Neuronal stem cell (in vitro differentiated cells): Measurements from ENCODE around the gene ACSS1. TPM values are rescaled to one million over a fixed set of nuclear protein-coding genes. Genes with fewer than 3 reads are reported as not detected.

ENCODE experiments used
- DNase-seq: peaks from one replicate; pipeline ENCODE4 v3.0.0-alpha.2; 2013; ENCODE audit warnings: low spot score
- H2AFZ ChIP-seq: one replicate; pipeline ENCODE4 v1.6.1; 2013; ENCODE audit warnings: mild to moderate bottlenecking, low read length, inconsistent platforms
- H2AK5ac ChIP-seq: 2 replicates; pipeline ENCODE4 v1.6.1; 2013; ENCODE audit warnings: low read depth, mild to moderate bottlenecking, inconsistent platforms, low read length, moderate library complexity, mixed read lengths
- H2BK120ac ChIP-seq: 2 replicates; pipeline ENCODE4 v1.6.1; 2013; ENCODE audit warnings: low read depth, mild to moderate bottlenecking, inconsistent platforms, low read length, moderate library complexity, mixed read lengths
- H2BK12ac ChIP-seq: one replicate; pipeline ENCODE4 v1.6.1; 2013; ENCODE audit warnings: low read length, inconsistent platforms
- H2BK15ac ChIP-seq: 2 replicates; pipeline ENCODE4 v1.6.1; 2013; ENCODE audit warnings: mild to moderate bottlenecking, low read length, inconsistent platforms, mixed read lengths
- H2BK5ac ChIP-seq: one replicate; pipeline ENCODE4 v1.6.1; 2013; ENCODE audit warnings: inconsistent platforms, mild to moderate bottlenecking, low read length, moderate library complexity
- H3K14ac ChIP-seq: one replicate; pipeline ENCODE4 v1.6.1; 2013; ENCODE audit warnings: low read length, inconsistent platforms
- H3K18ac ChIP-seq: 2 replicates; pipeline ENCODE4 v1.6.1; 2013; ENCODE audit warnings: low read length, inconsistent platforms
- H3K23ac ChIP-seq: 2 replicates; pipeline ENCODE4 v1.6.1; 2013; ENCODE audit warnings: low read depth, mild to moderate bottlenecking, mixed read lengths, low read length, inconsistent platforms; ENCODE audit not compliant: poor library complexity
- H3K27ac ChIP-seq: replicated peaks from 3 replicates; pipeline ENCODE4 v1.5.1; 2013; ENCODE audit warnings: low read length, inconsistent platforms
- H3K27me3 ChIP-seq, 3 experiments: 2 replicates each; pipeline ENCODE4 v1.6.1; 2013; ENCODE audit warnings: low read length in 3 of 3, mild to moderate bottlenecking in 2 of 3, inconsistent platforms in 1 of 3, low read depth in 1 of 3, mixed read lengths in 1 of 3, moderate library complexity in 1 of 3; ENCODE audit not compliant: control insufficient read depth in 3 of 3, insufficient read depth in 3 of 3
- H3K36me3 ChIP-seq, 2 donors: replicated peaks in 1 of 2; 2 replicates each; pipeline ENCODE4 v1.6.1; 2013; ENCODE audit warnings: low read length in 2 of 2; ENCODE audit not compliant: control insufficient read depth in 2 of 2, insufficient read depth in 2 of 2
- H3K4ac ChIP-seq: 2 replicates; pipeline ENCODE4 v1.6.1; 2013; ENCODE audit warnings: inconsistent platforms, mild to moderate bottlenecking, low read length, moderate library complexity
- H3K4me1 ChIP-seq, 2 donors: 1 replicate in 1 of 2; 2 replicates in 1 of 2; pipeline ENCODE4 v1.6.1; 2013; ENCODE audit warnings: low read length in 2 of 2, low read depth in 1 of 2; ENCODE audit not compliant: control insufficient read depth in 2 of 2, insufficient read depth in 1 of 2
- H3K4me2 ChIP-seq: one replicate; pipeline ENCODE4 v1.6.1; 2013; ENCODE audit warnings: mild to moderate bottlenecking, low read length, inconsistent platforms; ENCODE audit not compliant: insufficient read depth, poor library complexity, severe bottlenecking
- H3K4me3 ChIP-seq, 2 donors: 2 replicates each; pipeline ENCODE4 v1.5.1; 2013; ENCODE audit warnings: low read length in 2 of 2, mild to moderate bottlenecking in 2 of 2, inconsistent platforms in 1 of 2, moderate library complexity in 1 of 2
- H3K79me1 ChIP-seq: one replicate; pipeline ENCODE4 v1.6.1; 2013; ENCODE audit warnings: low read depth, mild to moderate bottlenecking, inconsistent platforms, low read length, moderate library complexity
- H3K9ac ChIP-seq: one replicate; pipeline ENCODE4 v1.6.1; 2013; ENCODE audit warnings: mild to moderate bottlenecking, low read depth, low read length, inconsistent platforms; ENCODE audit not compliant: poor library complexity
- H3K9me3 ChIP-seq, 2 donors: replicated peaks in 1 of 2; 2 replicates each; pipeline versions ENCODE3 to v1.6.1; 2013; ENCODE audit warnings: low read length in 2 of 2, mild to moderate bottlenecking in 2 of 2, inconsistent platforms in 1 of 2, low read depth in 1 of 2, mixed read lengths in 1 of 2, moderate library complexity in 1 of 2; ENCODE audit not compliant: control insufficient read depth in 2 of 2, insufficient read depth in 1 of 2
- H4K8ac ChIP-seq: one replicate; pipeline ENCODE4 v1.6.1; 2013; ENCODE audit warnings: low read depth, mild to moderate bottlenecking, inconsistent platforms, low read length, moderate library complexity
- H4K91ac ChIP-seq: one replicate; pipeline ENCODE4 v1.6.1; 2013; ENCODE audit warnings: low read length, low read depth, mild to moderate bottlenecking, inconsistent platforms; ENCODE audit not compliant: poor library complexity
- WGBS, 2 donors: extraction: QIAGEN DNeasy Blood & Tissue Kit; methylation state at CpG; one replicate each; pipeline ENCODE4 v1.1.7; 2013; ENCODE audit warnings: missing lambda C conversion rate in 2 of 2, mixed read lengths in 1 of 2; ENCODE audit not compliant: insufficient read length in 2 of 2, insufficient replicate concordance in 1 of 2; ENCODE audit errors: extremely low coverage in 2 of 2; 5-methylcytosine and 5-hydroxymethylcytosine counted together
- polyA plus RNA-seq, 2 experiments: library from polyadenylated mRNA; stranded (reverse); fragments of 200-250 nt; gene quantifications; one replicate each; pipeline ENCODE4 v1.2.3, GENCODE V29; 2013

The ACSS1 gene
- polyA plus RNA-seq (2013, experiment 1 of 2) = 0.24 TPM
- 0.26 TPM for polyA plus RNA-seq (2013, experiment 2 of 2)

DNA sequence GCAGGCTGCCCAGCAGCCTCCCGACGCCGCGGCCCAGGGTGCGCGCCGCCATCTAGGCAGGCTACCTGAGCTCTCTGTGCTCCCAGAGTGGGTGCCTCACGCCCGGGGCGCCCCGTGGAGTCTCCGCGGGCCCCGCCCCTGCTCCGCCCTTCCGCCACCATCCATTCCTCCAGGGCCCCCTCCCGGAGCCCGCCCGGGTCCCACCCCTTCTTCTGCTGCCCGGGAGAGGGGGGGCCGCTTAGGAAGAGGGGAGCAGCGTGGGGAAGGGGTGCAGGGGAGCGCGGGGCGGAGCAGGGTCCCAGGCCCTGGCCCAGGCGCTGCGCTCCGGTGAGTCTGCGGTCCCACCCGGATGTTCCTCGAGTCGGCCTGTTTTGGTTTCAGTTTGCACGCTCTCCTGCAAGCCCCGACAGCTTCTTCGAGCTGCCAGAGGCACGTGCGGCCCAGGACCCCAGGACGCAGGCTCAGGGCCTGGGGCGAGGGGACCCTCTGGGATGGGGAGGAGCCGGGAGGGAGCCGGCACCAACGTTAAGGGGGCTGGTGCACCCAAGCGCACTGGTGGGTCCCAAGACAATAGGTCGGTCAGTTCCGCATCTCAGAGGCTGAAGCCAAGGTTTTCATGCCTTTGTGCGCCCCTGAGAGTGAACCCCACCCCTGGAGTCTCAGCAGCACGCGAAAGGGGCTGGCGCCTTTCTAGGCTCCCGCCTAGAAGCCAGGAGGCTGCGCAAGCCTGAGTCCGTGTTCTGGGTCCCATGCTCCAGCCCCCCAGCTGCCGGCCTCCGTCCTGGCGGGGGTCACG is at the start of gene ACSS1:
ACSS1 (minus strand) TSS at position 89 of the 796 bp plus-strand sequence; CDS start at position 52, 37 bp downstream.
- Histone ChIP-seq H3K14ac (no peak within 1 kb of the TSS), H3K18ac (peak within 1 kb of the TSS; percentile 86), H3K79me1 (no peaks in the 10 kb centered on the region), H3K4me1 (peaks cover 4 to 5% of the 10 kb centered on the region in 2 donors), H4K8ac (no peak within 1 kb of the TSS), H3K27ac (no peak within 1 kb of the TSS), H3K23ac (peak within 1 kb of the TSS; percentile 20), H2BK5ac (no peak within 1 kb of the TSS), H3K4me2 (peak within 1 kb of the TSS; percentile 88), H4K91ac (no peak within 1 kb of the TSS), H2AK5ac (peak within 1 kb of the TSS; percentile 60), H3K27me3 (peaks cover 10 to 95% (median 77%) of the 10 kb centered on the region in 3 experiments), H3K4me3 (peak within 1 kb of the TSS; percentile 38 to 75), H3K36me3 (no peaks in the 10 kb centered on the region), H3K9ac (peak within 1 kb of the TSS; percentile 32), H2BK120ac (peak within 1 kb of the TSS; percentile 82), H2AFZ (peak within 1 kb of the TSS; percentile 86), H3K4ac (no peak within 1 kb of the TSS), H3K9me3 (peaks cover 0 to 2% of the 10 kb centered on the region in 2 donors), H2BK15ac (peak within 1 kb of the TSS; percentile 68), H2BK12ac (no peak within 1 kb of the TSS)
- no peak for DNase-seq
- WGBS, 2 donors = no CpG with 5 or more reads among the region's 56 CpGs

DNA sequence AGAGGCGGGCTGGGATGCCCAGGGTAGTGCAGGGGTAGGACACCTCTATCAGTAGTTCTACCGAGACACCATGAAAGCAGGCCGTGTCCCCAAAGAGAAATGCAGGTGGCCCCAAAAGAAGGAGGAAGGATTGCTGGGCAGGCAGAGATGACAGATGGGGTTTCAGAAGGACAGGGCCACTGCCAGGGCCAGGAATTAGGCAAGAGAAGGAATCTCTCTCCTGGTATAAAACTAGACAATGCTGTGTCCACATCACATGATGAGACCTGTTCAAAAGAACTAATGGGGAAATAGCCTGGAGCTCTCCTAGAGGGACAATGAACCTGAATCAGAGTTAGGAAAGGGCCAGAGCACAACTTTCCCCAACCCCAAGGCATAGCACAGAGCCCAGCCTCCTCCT is 45.6 kb upstream of the ACSS1 start:
- Histone ChIP-seq H3K14ac (no peak overlapping the region), H3K4me2 (no peak overlapping the region), H3K36me3 (no peaks in the 10 kb centered on the region), H3K4ac (no peak overlapping the region), H3K4me1 (peaks cover 5 to 7% of the 10 kb centered on the region in 2 donors), H2AK5ac (no peak overlapping the region), H2BK12ac (no peak overlapping the region), H3K4me3 (no peak overlapping the region), H3K23ac (no peak overlapping the region), H3K9ac (no peak overlapping the region), H3K18ac (peak overlapping the region; percentile 5), H4K8ac (no peak overlapping the region), H2BK15ac (no peak overlapping the region), H4K91ac (no peak overlapping the region), H2AFZ (no peak overlapping the region), H3K27me3 (no peaks in the 10 kb centered on the region), H3K27ac (no peak overlapping the region), H2BK5ac (no peak overlapping the region), H3K9me3 (peaks cover 0 to 6% of the 10 kb centered on the region in 2 donors), H2BK120ac (no peak overlapping the region), H3K79me1 (no peaks in the 10 kb centered on the region)
- DNase-seq = no peak
- no CpG with 5 or more reads among the region's 3 CpGs for WGBS, 2 donors

DNA sequence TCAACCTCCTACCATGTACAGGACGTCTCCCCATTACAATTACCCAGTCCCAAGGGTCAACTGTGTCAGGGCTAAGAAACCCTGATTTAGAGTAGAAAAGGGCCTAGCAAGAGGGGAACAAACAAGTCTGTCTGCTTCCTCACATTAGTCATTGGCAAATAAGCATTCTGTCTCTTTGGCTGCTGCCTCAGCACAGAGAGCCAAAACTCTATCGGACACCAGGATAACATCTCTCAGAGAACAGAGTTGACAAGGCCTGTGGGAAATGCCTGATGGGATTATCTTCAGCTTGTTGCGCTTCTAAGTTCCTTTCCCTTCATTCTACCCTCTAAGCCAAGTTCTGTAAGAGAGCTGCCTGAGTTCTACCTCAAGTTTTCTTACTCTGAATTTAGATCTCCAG is 43.0 kb upstream of the ACSS1 start:
- Histone ChIP-seq H3K14ac (no peak overlapping the region), H2AK5ac (no peak overlapping the region), H3K4me1 (peaks cover 5 to 7% of the 10 kb centered on the region in 2 donors), H2AFZ (no peak overlapping the region), H2BK120ac (no peak overlapping the region), H3K36me3 (no peaks in the 10 kb centered on the region), H3K4me3 (no peak overlapping the region), H3K79me1 (no peaks in the 10 kb centered on the region), H2BK12ac (no peak overlapping the region), H3K27me3 (no peaks in the 10 kb centered on the region), H4K91ac (no peak overlapping the region), H2BK5ac (no peak overlapping the region), H4K8ac (no peak overlapping the region), H3K9ac (no peak overlapping the region), H3K9me3 (peaks cover 6 to 8% of the 10 kb centered on the region in 2 donors), H2BK15ac (no peak overlapping the region), H3K23ac (no peak overlapping the region), H3K4ac (no peak overlapping the region), H3K18ac (no peak overlapping the region), H3K27ac (no peak overlapping the region), H3K4me2 (no peak overlapping the region)
- no CpG with 5 or more reads among the region's 3 CpGs for WGBS, 2 donors
- no peak for DNase-seq

- Histone ChIP-seq H3K4me3 (no peak overlapping the region), H2BK15ac (no peak overlapping the region), H3K9me3 (peaks cover 6 to 8% of the 10 kb centered on the region in 2 donors), H2BK12ac (no peak overlapping the region), H3K79me1 (no peaks in the 10 kb centered on the region), H3K14ac (no peak overlapping the region), H3K9ac (no peak overlapping the region), H2AK5ac (no peak overlapping the region), H3K27ac (no peak overlapping the region), H2BK5ac (no peak overlapping the region), H4K91ac (no peak overlapping the region), H3K4me1 (peaks cover 5 to 7% of the 10 kb centered on the region in 2 donors), H2BK120ac (no peak overlapping the region), H3K18ac (no peak overlapping the region), H2AFZ (no peak overlapping the region), H3K27me3 (no peaks in the 10 kb centered on the region), H3K36me3 (no peaks in the 10 kb centered on the region), H3K4me2 (no peak overlapping the region), H4K8ac (no peak overlapping the region), H3K23ac (no peak overlapping the region), H3K4ac (no peak overlapping the region)
- no peak for DNase-seq
- WGBS, 2 donors = no CpG with 5 or more reads among the region's 4 CpGs
Observed at GRCh38 chr20:25099601-25100140, 41.7 kb upstream of the ACSS1 start.
